ENCODE data around the gene PKN3. TPM values are rescaled to one million over a fixed set of nuclear protein-coding genes. Genes with fewer than 3 reads are reported as not detected.

The PKN3 gene
- total and polyA plus RNA-seq, 9 of the 15 experiments (the other 6 are each of a cell fraction or from before 2014, with no cell fraction given), result 0.82 to 49.2 (median 19.7) TPM

GRCh38 chr9:128656416-128657343 lies 45.6 kb upstream of the PKN3 start, which contains the start of gene DYNC2I2 (continued):
- TF ChIP-seq ZFPM2 (CRISPR knock-in tag; IDR thresholded peaks at IDR 0.05) (0 out of 2 replicates have a peak, but pooled peaks have one; percentile 77), MEF2D (tag; conservative IDR thresholded peaks at IDR 0.05; ENCODE audit: low read depth) (peak; percentile 90), ETS1 (conservative IDR thresholded peaks at IDR 0.05; ENCODE audit: control insufficient read depth, low read depth, low read length) (peak; percentile 6), CUX1 (CRISPR knock-in tag; IDR thresholded peaks at IDR 0.05) (0 out of 2 replicates have a peak, but pooled peaks have one; percentile 82), NFIC (IDR thresholded peaks at IDR 0.05) (peak; percentile 32), ZNF174 (CRISPR knock-in tag; IDR thresholded peaks at IDR 0.05) (peak; percentile 92; the same call in 1 of the 2 replicates), AFF4 (CRISPR knock-in tag; IDR thresholded peaks at IDR 0.05) (peak; percentile 97), ETV5 (CRISPR knock-in tag; IDR thresholded peaks at IDR 0.05; ENCODE audit: low read depth) (peak; percentile 87), ZFP30 (CRISPR knock-in tag; IDR thresholded peaks at IDR 0.05; ENCODE audit: borderline replicate concordance) (no peak), NONO (IDR thresholded peaks at IDR 0.05; ENCODE audit: low read depth in 2 of 2, low read length in 1 of 2) (peak in 1 of 2 experiments; percentile 97; a peak in 2 of 4 replicates), SRSF1 (IDR thresholded peaks at IDR 0.05; ENCODE audit: low read depth, low read length) (peak; percentile 87; the same call in 1 of the 2 replicates), TBP (optimal IDR thresholded peaks at IDR 0.05; ENCODE audit: low read depth, low read length) (peak; percentile 87), GABPB2 (CRISPR knock-in tag; conservative IDR thresholded peaks at IDR 0.05) (no peak), BHLHE40 (IDR thresholded peaks at IDR 0.05; ENCODE audit: low read length) (peak; percentile 97), OTX1 (CRISPR knock-in tag; IDR thresholded peaks at IDR 0.05) (peak; percentile 98), CREB1 (IDR thresholded peaks at IDR 0.05) (peak; percentile 96), CREB1 (CRISPR knock-in tag; IDR thresholded peaks at IDR 0.05) (peak; percentile 96)

All from K562 (cell line).